MM.1S (cell line): ENCODE measurements around the gene ANKRD44.
"Not testable (repeated sequence)": the region's sequence is repeated elsewhere in the genome, so short reads cannot be mapped to it uniquely, and the experiment has no call there.

Experiments
- DNase-seq: peaks from one replicate; pipeline ENCODE4 v3.0.0-alpha.2; 2015
- H2AFZ ChIP-seq: fragments of 300-600 bp; sonication (generic); 2 replicates; pipeline ENCODE4 v1.6.0; 2016; ENCODE audit warnings: antibody characterized with exemption, low read length
- H3F3A ChIP-seq: fragments of 300-600 bp; sonication (generic); 2 replicates; pipeline ENCODE4 v1.6.1; 2016; ENCODE audit warnings: mild to moderate bottlenecking, antibody characterized with exemption, low read length, moderate library complexity, mixed read lengths; ENCODE audit not compliant: insufficient read depth
- H3K27ac ChIP-seq: fragments of 300-600 bp; sonication (generic); 2 replicates; pipeline ENCODE4 v1.5.1; 2016; ENCODE audit warnings: mild to moderate bottlenecking, low read length
- H3K27me3 ChIP-seq: fragments of 300-600 bp; sonication (generic); replicated peaks from 2 replicates; pipeline ENCODE4 v1.6.0; 2016; ENCODE audit warnings: low read length; ENCODE audit not compliant: insufficient read depth
- H3K36me3 ChIP-seq: fragments of 300-600 bp; sonication (generic); replicated peaks from 2 replicates; pipeline ENCODE4 v1.6.1; 2016; ENCODE audit warnings: mild to moderate bottlenecking, low read length, mixed read lengths; ENCODE audit not compliant: insufficient read depth
- H3K4me1 ChIP-seq: fragments of 300-600 bp; sonication (generic); 2 replicates; pipeline ENCODE4 v1.6.1; 2016; ENCODE audit warnings: low read length, mixed read lengths
- H3K4me2 ChIP-seq: fragments of 300-600 bp; sonication (generic); 2 replicates; pipeline ENCODE4 v1.6.0; 2016; ENCODE audit warnings: low read depth, low read length
- H3K4me3 ChIP-seq: fragments of 300-600 bp; sonication (generic); 2 replicates; pipeline ENCODE4 v1.5.1; 2016; ENCODE audit warnings: low read length, mixed read lengths
- H3K79me2 ChIP-seq: fragments of 300-600 bp; sonication (generic); 2 replicates; pipeline ENCODE4 v1.6.1; 2016; ENCODE audit warnings: mixed run types, low read length, mixed read lengths
- H3K9ac ChIP-seq: fragments of 300-600 bp; sonication (generic); 2 replicates; pipeline ENCODE4 v1.6.1; 2016; ENCODE audit warnings: low read length, mixed read lengths
- H3K9me2 ChIP-seq: fragments of 300-600 bp; sonication (generic); replicated peaks from 2 replicates; pipeline ENCODE4 v1.6.1; 2016; ENCODE audit warnings: mild to moderate bottlenecking, low read length, mixed read lengths; ENCODE audit not compliant: insufficient read depth
- H3K9me3 ChIP-seq: fragments of 300-600 bp; sonication (generic); replicated peaks from 2 replicates; pipeline ENCODE4 v1.6.1; 2016; ENCODE audit warnings: mild to moderate bottlenecking, low read length, mixed read lengths; ENCODE audit not compliant: insufficient read depth
- H4K20me1 ChIP-seq: fragments of 300-600 bp; sonication (generic); 2 replicates; pipeline ENCODE4 v1.6.1; 2016; ENCODE audit warnings: mild to moderate bottlenecking, low read length, moderate library complexity, mixed read lengths; ENCODE audit not compliant: insufficient read depth
- EZH2 ChIP-seq: fragments of 300-600 bp; sonication (generic); optimal IDR thresholded peaks from 2 replicates; pipeline ENCODE3; 2017; ENCODE audit warnings: low read depth, mild to moderate bottlenecking, antibody characterized with exemption, low read length, mixed read lengths
- EZH2phosphoT487 ChIP-seq: fragments of 300-600 bp; sonication (generic); IDR thresholded peaks from 2 replicates; pipeline ENCODE4 v1.6.1; 2018; ENCODE audit warnings: antibody characterized with exemption, low read length
- TF ChIP-seq, protein P1 (sequence below): fragments of 300-600 bp; sonication (generic); IDR thresholded peaks from 2 replicates; pipeline ENCODE4 v1.5.1; 2016; ENCODE audit warnings: antibody characterized with exemption, low read length, mixed read lengths

ANKRD44 gene

DNA sequence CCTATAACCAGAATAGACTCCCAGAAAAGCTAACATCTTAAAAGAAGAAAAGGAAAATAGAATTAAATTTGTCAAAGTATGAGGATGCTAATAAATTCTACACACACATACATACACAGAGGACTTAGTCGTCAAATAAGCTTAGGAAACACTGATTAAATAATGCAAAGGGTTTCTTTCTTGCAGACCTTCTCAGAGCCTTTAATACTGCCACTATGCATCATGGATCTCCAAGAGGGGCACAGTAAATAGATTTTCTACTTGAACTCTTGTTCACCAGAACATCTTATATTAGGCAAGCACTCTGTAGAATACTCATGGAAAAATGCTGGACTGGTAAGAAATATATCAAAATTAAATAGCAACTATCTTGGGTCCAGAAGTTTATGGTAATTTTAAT is 69.4 kb downstream of the ANKRD44 start:
- Histone ChIP-seq H3K4me3 (0 out of 2 replicates have a peak overlapping the region, but pooled peaks have one; percentile 30), H2AFZ (no peak overlapping the region), H3K27ac (peak overlapping the region; percentile 86; the same call in 1 of the 2 replicates)

GRCh38 chr2:197240421-197241041 is 70.0 kb downstream of the ANKRD44 start:
- TF ChIP-seq EZH2 (no peak), EZH2phosphoT487 (no peak)
- TF ChIP-seq, protein P1, sequence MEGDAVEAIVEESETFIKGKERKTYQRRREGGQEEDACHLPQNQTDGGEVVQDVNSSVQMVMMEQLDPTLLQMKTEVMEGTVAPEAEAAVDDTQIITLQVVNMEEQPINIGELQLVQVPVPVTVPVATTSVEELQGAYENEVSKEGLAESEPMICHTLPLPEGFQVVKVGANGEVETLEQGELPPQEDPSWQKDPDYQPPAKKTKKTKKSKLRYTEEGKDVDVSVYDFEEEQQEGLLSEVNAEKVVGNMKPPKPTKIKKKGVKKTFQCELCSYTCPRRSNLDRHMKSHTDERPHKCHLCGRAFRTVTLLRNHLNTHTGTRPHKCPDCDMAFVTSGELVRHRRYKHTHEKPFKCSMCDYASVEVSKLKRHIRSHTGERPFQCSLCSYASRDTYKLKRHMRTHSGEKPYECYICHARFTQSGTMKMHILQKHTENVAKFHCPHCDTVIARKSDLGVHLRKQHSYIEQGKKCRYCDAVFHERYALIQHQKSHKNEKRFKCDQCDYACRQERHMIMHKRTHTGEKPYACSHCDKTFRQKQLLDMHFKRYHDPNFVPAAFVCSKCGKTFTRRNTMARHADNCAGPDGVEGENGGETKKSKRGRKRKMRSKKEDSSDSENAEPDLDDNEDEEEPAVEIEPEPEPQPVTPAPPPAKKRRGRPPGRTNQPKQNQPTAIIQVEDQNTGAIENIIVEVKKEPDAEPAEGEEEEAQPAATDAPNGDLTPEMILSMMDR = no peak
- no peak overlapping the region for H2AFZ ChIP-seq
- peaks cover 39% of the 10 kb centered on the region for H3K4me1 ChIP-seq
- H3K27ac ChIP-seq = peak overlapping the region; percentile 86
- H3K9me3 ChIP-seq = no peaks in the 10 kb centered on the region
- no peaks in the 10 kb centered on the region for H4K20me1 ChIP-seq
- H3K4me3 ChIP-seq = peak overlapping the region; percentile 30; the same call in 1 of the 2 replicates
- H3F3A ChIP-seq = peaks cover 27% of the 10 kb centered on the region
- no peaks in the 10 kb centered on the region for H3K9me2 ChIP-seq
- no peaks in the 10 kb centered on the region for H3K27me3 ChIP-seq
- DNase-seq = peak; percentile 39
- no peaks in the 10 kb centered on the region for H3K36me3 ChIP-seq
- H3K79me2 ChIP-seq = peaks cover 78% of the 10 kb centered on the region
- H3K4me2 ChIP-seq = peak overlapping the region; percentile 95
- peak overlapping the region; percentile 61; the same call in 1 of the 2 replicates for H3K9ac ChIP-seq

More for the DNA sequence above, 69.4 kb downstream of the ANKRD44 start:
- H3K79me2 ChIP-seq = peaks cover 76% of the 10 kb centered on the region
- TF ChIP-seq EZH2phosphoT487 (no peak), EZH2 (no peak)
- TF ChIP-seq, protein P1 = no peak
- no peaks in the 10 kb centered on the region for H3K36me3 ChIP-seq
- H3K4me2 ChIP-seq = peak overlapping the region; percentile 95
- peaks cover 27% of the 10 kb centered on the region for H3F3A ChIP-seq
- no peaks in the 10 kb centered on the region for H3K27me3 ChIP-seq
- no peaks in the 10 kb centered on the region for H3K9me3 ChIP-seq
- DNase-seq = no peak
- no peaks in the 10 kb centered on the region for H4K20me1 ChIP-seq
- H3K4me1 ChIP-seq = peaks cover 39% of the 10 kb centered on the region
- H3K9me2 ChIP-seq = no peaks in the 10 kb centered on the region
- peak overlapping the region; percentile 61; the same call in 1 of the 2 replicates for H3K9ac ChIP-seq

DNA sequence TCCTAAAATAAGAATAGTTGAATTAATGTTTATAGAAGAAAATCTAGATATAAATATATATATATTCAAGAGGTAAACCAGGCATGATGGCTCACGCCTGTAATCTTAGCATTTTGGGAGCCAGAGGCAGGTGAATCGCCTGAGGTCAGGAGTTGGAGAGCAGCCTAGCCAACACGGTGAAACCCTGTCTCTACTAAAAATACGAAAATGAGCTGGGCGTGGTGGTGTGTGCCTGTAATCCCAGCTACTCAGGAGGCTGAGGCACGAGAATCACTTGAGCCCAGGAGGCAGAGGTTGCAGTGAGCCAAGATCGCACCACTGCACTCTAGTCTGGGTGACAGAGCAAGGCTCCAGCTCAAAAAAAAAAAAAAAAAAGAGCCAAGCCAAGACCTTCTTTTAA is 70.6 kb downstream of the ANKRD44 start:
- H4K20me1 ChIP-seq, H3K9me3 ChIP-seq, H3K9me2 ChIP-seq, H3K36me3 ChIP-seq, H3K27me3 ChIP-seq, H2AFZ ChIP-seq: not testable (repeated sequence)
- peak overlapping the region; percentile 61; the same call in 1 of the 2 replicates for H3K9ac ChIP-seq
- peak overlapping the region; percentile 66; the same call in 1 of the 2 replicates for H3K4me3 ChIP-seq
- DNase-seq = peak; percentile 53
- H3F3A ChIP-seq = peaks cover 27% of the 10 kb centered on the region
- peaks cover 39% of the 10 kb centered on the region for H3K4me1 ChIP-seq
- peak overlapping the region; percentile 95 for H3K4me2 ChIP-seq
- peak overlapping the region; percentile 86 for H3K27ac ChIP-seq
- peaks cover 77% of the 10 kb centered on the region for H3K79me2 ChIP-seq

GRCh38 chr2:197239434-197239833 is 71.1 kb downstream of the ANKRD44 start:
- TF ChIP-seq EZH2phosphoT487 (no peak), EZH2 (no peak)
- TF ChIP-seq, protein P1 = no peak
- Histone ChIP-seq H3K27me3 (no peaks in the 10 kb centered on the region), H3K9me2 (no peaks in the 10 kb centered on the region), H3K4me1 (peaks cover 38% of the 10 kb centered on the region), H3K4me3 (peak overlapping the region; percentile 66), H3F3A (peaks cover 27% of the 10 kb centered on the region), H3K9me3 (no peaks in the 10 kb centered on the region), H3K9ac (peak overlapping the region; percentile 61), H3K4me2 (peak overlapping the region; percentile 95), H2AFZ (peak overlapping the region; percentile 13), H3K27ac (peak overlapping the region; percentile 86), H4K20me1 (no peaks in the 10 kb centered on the region), H3K36me3 (no peaks in the 10 kb centered on the region), H3K79me2 (peaks cover 80% of the 10 kb centered on the region)
- peak; percentile 70 for DNase-seq
